Eye (tissue), 1 donor: Measurements from ENCODE around the gene ZNF396.

Experiments used
- DNase-seq: peaks from one replicate; pipeline ENCODE4 v3.0.0-alpha.2; 2015

ZNF396 gene

GRCh38 chr18:35376742-35377695, at the start of gene ZNF396:
TSS of gene ZNF396 (minus strand) at chr18:35377337. CDS start at chr18:35374292, 3,045 bp downstream.
- peak; percentile 87 for DNase-seq

- no peak for DNase-seq
Measured at GRCh38 chr18:35426786-35427185, 49.6 kb upstream of the ZNF396 start.

- no peak for DNase-seq
Measured at GRCh38 chr18:35424356-35424755, 47.2 kb upstream of the ZNF396 start.

GRCh38 chr18:35422237-35422636, 45.1 kb upstream of the ZNF396 start:
- DNase-seq, result no peak

GRCh38 chr18:35418610-35419009, 41.5 kb upstream of the ZNF396 start:
- no peak for DNase-seq

- DNase-seq, result no peak
Measured at GRCh38 chr18:35417223-35417622, 40.1 kb upstream of the ZNF396 start.

GRCh38 chr18:35415511-35416073, 38.5 kb upstream of the ZNF396 start:
- no peak for DNase-seq

- DNase-seq, result peak; percentile 17
Measured at GRCh38 chr18:35413163-35413511, 36.0 kb upstream of the ZNF396 start.

GRCh38 chr18:35411625-35412351, 34.7 kb upstream of the ZNF396 start:
- no peak for DNase-seq

GRCh38 chr18:35410561-35410960, 33.4 kb upstream of the ZNF396 start:
- no peak for DNase-seq

- no peak for DNase-seq
Measured at GRCh38 chr18:35409911-35410310, 32.8 kb upstream of the ZNF396 start.

- no peak for DNase-seq
Measured at GRCh38 chr18:35408843-35409261, 31.7 kb upstream of the ZNF396 start.

GRCh38 chr18:35407871-35408481, 30.8 kb upstream of the ZNF396 start:
- peak; percentile 90 for DNase-seq

GRCh38 chr18:35406666-35407065, 29.5 kb upstream of the ZNF396 start:
- no peak for DNase-seq

- no peak for DNase-seq
Measured at GRCh38 chr18:35397976-35398375, 20.8 kb upstream of the ZNF396 start.

GRCh38 chr18:35393716-35394115, 16.6 kb upstream of the ZNF396 start:
- DNase-seq, result no peak

- DNase-seq, result no peak
Measured at GRCh38 chr18:35392375-35392774, 15.2 kb upstream of the ZNF396 start.

GRCh38 chr18:35390951-35391700, 14.0 kb upstream of the ZNF396 start:
- DNase-seq, result no peak

- DNase-seq, result peak; percentile 15
Measured at GRCh38 chr18:35389095-35389618, 12.0 kb upstream of the ZNF396 start.

- no peak for DNase-seq
Measured at GRCh38 chr18:35387152-35387571, 10.0 kb upstream of the ZNF396 start.

- DNase-seq, result peak; percentile 88
Measured at GRCh38 chr18:35386600-35387100, 9.5 kb upstream of the ZNF396 start.

GRCh38 chr18:35383136-35383535, 6.0 kb upstream of the ZNF396 start:
- DNase-seq, result no peak
